HG03025 (cell line): ENCODE measurements around the gene GRPR.

ENCODE experiments used
- ATAC-seq: cut with Tn5 transposase; IDR thresholded peaks from one replicate; pipeline ENCODE4 v1.9.1; 2021; ENCODE audit warnings: mild to moderate bottlenecking, moderate library complexity; ENCODE audit not compliant: unreplicated experiment, low FRiP score

Gene GRPR

GRCh38 chrX:16123222-16123786 is at the start of gene GRPR:
Gene GRPR, plus strand, starts transcription at chrX:16123565. Its CDS starts 389 bp downstream, at chrX:16123954.
- peak; percentile 67 for ATAC-seq

- ATAC-seq = no peak
Observed at GRCh38 chrX:16075087-16075486, 48.3 kb upstream of the GRPR start.

- no peak for ATAC-seq
Observed at GRCh38 chrX:16076834-16077233, 46.5 kb upstream of the GRPR start.

GRCh38 chrX:16077811-16078210 is 45.6 kb upstream of the GRPR start:
- ATAC-seq = no peak

- no peak for ATAC-seq
Observed at GRCh38 chrX:16081357-16081756, 42.0 kb upstream of the GRPR start.

- no peak for ATAC-seq
Observed at GRCh38 chrX:16082470-16083085, 40.8 kb upstream of the GRPR start.

GRCh38 chrX:16087076-16087475 is 36.3 kb upstream of the GRPR start:
- ATAC-seq = no peak

GRCh38 chrX:16089086-16089485 is 34.3 kb upstream of the GRPR start:
- no peak for ATAC-seq

- no peak for ATAC-seq
Observed at GRCh38 chrX:16096141-16096540, 27.2 kb upstream of the GRPR start.

GRCh38 chrX:16100673-16101072 is 22.7 kb upstream of the GRPR start:
- no peak for ATAC-seq

GRCh38 chrX:16101581-16101980 is 21.8 kb upstream of the GRPR start:
- ATAC-seq = no peak

GRCh38 chrX:16103625-16104024 is 19.7 kb upstream of the GRPR start:
- ATAC-seq = no peak

GRCh38 chrX:16112428-16112827 is 10.9 kb upstream of the GRPR start:
- no peak for ATAC-seq

- ATAC-seq = no peak
Observed at GRCh38 chrX:16113978-16114565, 9.3 kb upstream of the GRPR start.

GRCh38 chrX:16114611-16115010 is 8.8 kb upstream of the GRPR start:
- ATAC-seq = no peak

GRCh38 chrX:16119353-16120220 is 3.8 kb upstream of the GRPR start:
- ATAC-seq = peak; percentile 88

GRCh38 chrX:16120431-16120830 is 2.9 kb upstream of the GRPR start:
- ATAC-seq = no peak

- ATAC-seq = no peak
Observed at GRCh38 chrX:16124201-16124600, 836 bp downstream of the GRPR start.

- ATAC-seq = no peak
Observed at GRCh38 chrX:16125520-16126149, 2.3 kb downstream of the GRPR start.

- ATAC-seq = no peak
Observed at GRCh38 chrX:16130707-16131106, 7.3 kb downstream of the GRPR start.

GRCh38 chrX:16134936-16135335 is 11.6 kb downstream of the GRPR start:
- ATAC-seq = no peak
